CD4-positive, CD25-positive, alpha-beta regulatory T cell (primary cell): ENCODE measurements around the gene KLF3. TPM values are rescaled to one million over a fixed set of nuclear protein-coding genes. Genes with fewer than 3 reads are reported as not detected.

Source experiments
- ATAC-seq, 2 donors: fragments of 150-1000 bp; cut with Tn5 transposase; one replicate each; pipeline ENCODE4 v1.10.0; 2021; ENCODE audit warnings: low read depth in 2 of 2, moderate number of reproducible peaks in 2 of 2, moderate library complexity in 1 of 2
- DNase-seq, 3 donors: peaks; one replicate each; pipeline versions ENCODE4 v3.0.0 to v3.0.0-alpha.2; 2012 to 2022; ENCODE audit warnings: mixed read lengths in 1 of 3
- H3K27ac ChIP-seq: one replicate; pipeline ENCODE4 v1.7.0; 2013; ENCODE audit warnings: mild to moderate bottlenecking, low read length; ENCODE audit not compliant: insufficient read depth, poor library complexity, severe bottlenecking
- H3K27me3 ChIP-seq: one replicate; pipeline ENCODE4 v1.7.0; 2013; ENCODE audit warnings: low read length; ENCODE audit not compliant: control insufficient read depth, insufficient read depth
- H3K36me3 ChIP-seq: one replicate; pipeline ENCODE4 v1.7.0; 2013; ENCODE audit warnings: mild to moderate bottlenecking, low read length, moderate library complexity; ENCODE audit not compliant: control insufficient read depth, insufficient read depth
- H3K4me1 ChIP-seq: 2 replicates; pipeline ENCODE4 v1.7.0; 2013; ENCODE audit warnings: mild to moderate bottlenecking, low read length; ENCODE audit not compliant: insufficient read depth, control insufficient read depth, poor library complexity, severe bottlenecking
- H3K4me3 ChIP-seq: one replicate; pipeline ENCODE4 v1.7.0; 2013; ENCODE audit warnings: low read depth, mild to moderate bottlenecking, low read length, moderate library complexity
- H3K9me3 ChIP-seq, 2 experiments: 1 replicate in 1 of 2; 2 replicates in 1 of 2; pipeline ENCODE4 v1.7.0; 2013; ENCODE audit warnings: low read length in 2 of 2, mild to moderate bottlenecking in 1 of 2, moderate library complexity in 1 of 2; ENCODE audit not compliant: control insufficient read depth in 2 of 2
- H3K27ac Mint-ChIP-seq, 3 donors: one replicate each; pipeline ENCODE4 v1.8.0; 2020 to 2022; ENCODE audit warnings: mild to moderate bottlenecking in 3 of 3, mixed read lengths in 3 of 3, moderate library complexity in 2 of 3
- H3K27me3 Mint-ChIP-seq: one replicate; pipeline ENCODE4 v1.8.0; 2022; ENCODE audit warnings: mild to moderate bottlenecking, mixed read lengths
- H3K36me3 Mint-ChIP-seq: one replicate; pipeline ENCODE4 v1.8.0; 2020; ENCODE audit warnings: mixed read lengths
- H3K4me1 Mint-ChIP-seq, 4 donors: one replicate each; pipeline ENCODE4 v1.8.0; 2020 to 2022; ENCODE audit warnings: mixed read lengths in 4 of 4, mild to moderate bottlenecking in 1 of 4
- H3K4me3 Mint-ChIP-seq, 4 donors: one replicate each; pipeline ENCODE4 v1.8.0; 2020 to 2022; ENCODE audit warnings: mild to moderate bottlenecking in 4 of 4, mixed read lengths in 4 of 4, moderate library complexity in 3 of 4
- H3K9me3 Mint-ChIP-seq, 7 donors: one replicate each; pipeline ENCODE4 v1.8.0; 2020 to 2022; ENCODE audit warnings: mixed read lengths in 7 of 7, mild to moderate bottlenecking in 3 of 7, moderate library complexity in 2 of 7
- polyA plus RNA-seq, 4 donors: library from polyadenylated mRNA; unstranded; fragments of 300-500 nt; fragmentation: Illumina TruSeq; gene quantifications; one replicate each; pipeline ENCODE4 v1.2.3, GENCODE V29; 2021
- total RNA-seq: library from RNA; stranded (reverse); gene quantifications from one replicate; pipeline ENCODE4 v1.2.3, GENCODE V29; 2022

KLF3 gene
- total and polyA plus RNA-seq, 5 donors from 2014 or later: 74.9 to 126 (median 87.0) TPM

DNA sequence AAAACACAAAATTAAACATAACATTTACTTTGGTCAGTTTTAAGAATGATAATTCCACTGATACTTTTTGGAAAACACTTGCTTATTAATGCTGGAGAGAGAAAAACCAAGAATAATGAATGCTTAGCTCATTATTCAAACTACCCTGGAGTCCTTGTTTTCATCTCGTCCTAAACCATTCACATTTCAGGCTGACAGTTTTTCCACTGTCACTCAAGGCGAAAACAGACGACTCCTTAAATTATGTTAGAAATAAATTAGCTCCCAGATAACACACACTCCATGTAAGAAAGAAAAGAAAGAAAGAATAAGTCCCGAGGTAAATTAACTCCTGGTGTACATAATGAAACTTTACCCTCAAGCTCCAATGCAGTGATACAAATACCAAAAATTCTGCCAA is 85.3 kb downstream of the KLF3 start:
- Mint-ChIP-seq H3K9me3 (peaks cover 0 to 18% (median 6%) of the 10 kb centered on the region in 7 donors), H3K4me3 (no peak overlapping the region), H3K4me1 (peaks cover 0 to 6% (median 4%) of the 10 kb centered on the region in 4 donors), H3K36me3 (peaks cover 13% of the 10 kb centered on the region), H3K27ac (no peak overlapping the region), H3K27me3 (peaks cover 15% of the 10 kb centered on the region)
- ATAC-seq: no peak
- peaks cover 4 to 17% of the 10 kb centered on the region in 2 experiments for H3K9me3 ChIP-seq
- H3K4me1 ChIP-seq: peaks cover 4% of the 10 kb centered on the region
- no peak overlapping the region for H3K27ac ChIP-seq
- H3K27me3 ChIP-seq: no peaks in the 10 kb centered on the region
- no peak overlapping the region for H3K4me3 ChIP-seq
- no peaks in the 10 kb centered on the region for H3K36me3 ChIP-seq
- no peak for DNase-seq

Other genes with a start within 250 kb of the KLF3 start
- 0.44 TPM for gene TLR10, start 118.8 kb downstream of the KLF3 start, total RNA-seq
- under 1 TPM in 2 of 4 donors, not detected in 2; 0.20 to 0.31 TPM for gene TLR10, start 118.8 kb downstream of the KLF3 start, polyA plus RNA-seq
- 9.8 TPM for gene TLR1, start 140.6 kb downstream of the KLF3 start, total RNA-seq
- gene TLR1, start 140.6 kb downstream of the KLF3 start, polyA plus RNA-seq: 10 to 100 TPM in 1 of 4 donors, 1 to 10 TPM in 3; 6.1 to 13.3 (median 7.7) TPM
- gene TLR6, start 192.6 kb downstream of the KLF3 start, total RNA-seq: 2.2 TPM
- 1 to 10 TPM in 1 of 4 donors, under 1 TPM in 3; 0.39 to 2.3 (median 0.82) TPM for gene TLR6, start 192.6 kb downstream of the KLF3 start, polyA plus RNA-seq
- gene FAM114A1, start 203.6 kb downstream of the KLF3 start, total RNA-seq: not detected
- not detected for gene FAM114A1, start 203.6 kb downstream of the KLF3 start, polyA plus RNA-seq